OCI-LY1 (cell line): ENCODE results near the gene DGLUCY.

Experiments
- EZH2 ChIP-seq: fragments of 200-600 bp; sonication (generic), shearing (Covaris generic); IDR thresholded peaks from 2 replicates; pipeline ENCODE4 v1.8.0; 2017; ENCODE audit warnings: borderline replicate concordance, mixed run types, mild to moderate bottlenecking, antibody characterized with exemption, low read length, moderate library complexity, mixed read lengths
- TF ChIP-seq, protein P1 (sequence below): fragments of 200-600 bp; sonication (generic), shearing (Covaris generic); IDR thresholded peaks from 2 replicates; pipeline ENCODE4 v1.5.1; 2017; ENCODE audit warnings: mild to moderate bottlenecking, antibody characterized with exemption, low read length, moderate library complexity, mixed read lengths

GRCh38 chr14:91163316-91163715, 49.4 kb downstream of the DGLUCY start:
- TF ChIP-seq, protein P1, sequence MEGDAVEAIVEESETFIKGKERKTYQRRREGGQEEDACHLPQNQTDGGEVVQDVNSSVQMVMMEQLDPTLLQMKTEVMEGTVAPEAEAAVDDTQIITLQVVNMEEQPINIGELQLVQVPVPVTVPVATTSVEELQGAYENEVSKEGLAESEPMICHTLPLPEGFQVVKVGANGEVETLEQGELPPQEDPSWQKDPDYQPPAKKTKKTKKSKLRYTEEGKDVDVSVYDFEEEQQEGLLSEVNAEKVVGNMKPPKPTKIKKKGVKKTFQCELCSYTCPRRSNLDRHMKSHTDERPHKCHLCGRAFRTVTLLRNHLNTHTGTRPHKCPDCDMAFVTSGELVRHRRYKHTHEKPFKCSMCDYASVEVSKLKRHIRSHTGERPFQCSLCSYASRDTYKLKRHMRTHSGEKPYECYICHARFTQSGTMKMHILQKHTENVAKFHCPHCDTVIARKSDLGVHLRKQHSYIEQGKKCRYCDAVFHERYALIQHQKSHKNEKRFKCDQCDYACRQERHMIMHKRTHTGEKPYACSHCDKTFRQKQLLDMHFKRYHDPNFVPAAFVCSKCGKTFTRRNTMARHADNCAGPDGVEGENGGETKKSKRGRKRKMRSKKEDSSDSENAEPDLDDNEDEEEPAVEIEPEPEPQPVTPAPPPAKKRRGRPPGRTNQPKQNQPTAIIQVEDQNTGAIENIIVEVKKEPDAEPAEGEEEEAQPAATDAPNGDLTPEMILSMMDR = no peak
- TF ChIP-seq EZH2 = no peak
